ENCODE results near the gene MCC.

DNA sequence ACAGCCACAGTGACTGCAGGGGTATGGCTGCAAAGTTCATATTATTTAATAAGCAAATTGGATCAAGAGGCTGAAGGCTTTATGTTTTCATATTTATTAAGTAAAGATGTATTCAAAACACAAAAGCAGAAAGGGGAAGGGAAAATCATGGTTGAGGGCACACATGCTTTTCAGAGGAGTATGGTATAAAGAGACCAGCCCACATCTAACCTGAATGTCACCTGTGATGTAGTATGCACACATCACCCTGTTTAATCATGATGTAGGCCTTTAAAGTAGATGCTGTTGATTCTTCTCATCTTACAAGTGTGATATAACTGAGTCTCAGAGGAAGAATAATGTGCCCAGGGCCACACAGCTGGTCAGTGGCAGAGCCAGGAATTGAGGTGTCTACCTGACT lies 299.8 kb downstream of the MCC start:
- TF ChIP-seq, protein P1, sequence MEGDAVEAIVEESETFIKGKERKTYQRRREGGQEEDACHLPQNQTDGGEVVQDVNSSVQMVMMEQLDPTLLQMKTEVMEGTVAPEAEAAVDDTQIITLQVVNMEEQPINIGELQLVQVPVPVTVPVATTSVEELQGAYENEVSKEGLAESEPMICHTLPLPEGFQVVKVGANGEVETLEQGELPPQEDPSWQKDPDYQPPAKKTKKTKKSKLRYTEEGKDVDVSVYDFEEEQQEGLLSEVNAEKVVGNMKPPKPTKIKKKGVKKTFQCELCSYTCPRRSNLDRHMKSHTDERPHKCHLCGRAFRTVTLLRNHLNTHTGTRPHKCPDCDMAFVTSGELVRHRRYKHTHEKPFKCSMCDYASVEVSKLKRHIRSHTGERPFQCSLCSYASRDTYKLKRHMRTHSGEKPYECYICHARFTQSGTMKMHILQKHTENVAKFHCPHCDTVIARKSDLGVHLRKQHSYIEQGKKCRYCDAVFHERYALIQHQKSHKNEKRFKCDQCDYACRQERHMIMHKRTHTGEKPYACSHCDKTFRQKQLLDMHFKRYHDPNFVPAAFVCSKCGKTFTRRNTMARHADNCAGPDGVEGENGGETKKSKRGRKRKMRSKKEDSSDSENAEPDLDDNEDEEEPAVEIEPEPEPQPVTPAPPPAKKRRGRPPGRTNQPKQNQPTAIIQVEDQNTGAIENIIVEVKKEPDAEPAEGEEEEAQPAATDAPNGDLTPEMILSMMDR (IDR thresholded peaks at IDR 0.05) = no peak
- no peak for TF ChIP-seq ZFX (IDR thresholded peaks at IDR 0.05; ENCODE audit: borderline replicate concordance)
